SK-N-MC (cell line): ENCODE measurements around the gene LSM3.

Experiments
- EZH2 ChIP-seq: fragments of 200-600 bp; sonication (generic); IDR thresholded peaks from one replicate; pipeline ENCODE4 v1.6.1; 2017; ENCODE audit warnings: antibody characterized with exemption
- FOXP2 ChIP-seq: optimal IDR thresholded peaks from 2 replicates; pipeline ENCODE3; 2011; ENCODE audit warnings: mild to moderate bottlenecking, moderate library complexity; ENCODE audit not compliant: insufficient read depth; ENCODE audit errors: extremely low read length, control extremely low read depth
- POLR2AphosphoS5 ChIP-seq: IDR thresholded peaks from 2 replicates; pipeline ENCODE4 v1.6.1; 2012; ENCODE audit warnings: mild to moderate bottlenecking, low read depth, low read length, borderline replicate concordance

GRCh38 chr3:14150491-14151230 lies 28.0 kb upstream of the LSM3 start:
- TF ChIP-seq EZH2 (no peak), POLR2AphosphoS5 (no peak), FOXP2 (no peak)
